GM12872 (cell line): ENCODE measurements around the gene DNMT3B.

Experiments
- CTCF ChIP-seq: IDR thresholded peaks from 3 replicates; pipeline ENCODE4 v1.5.1; 2011; ENCODE audit warnings: low read depth, mild to moderate bottlenecking, low read length, moderate library complexity; ENCODE audit not compliant: insufficient read depth

The DNMT3B gene

GRCh38 chr20:32772046-32772445 is 9.9 kb downstream of the DNMT3B start:
- TF ChIP-seq CTCF = no peak

GRCh38 chr20:32773223-32773622 is 11.0 kb downstream of the DNMT3B start:
- no peak for TF ChIP-seq CTCF

- no peak for TF ChIP-seq CTCF
Measured at GRCh38 chr20:32773855-32774254, 11.7 kb downstream of the DNMT3B start.

GRCh38 chr20:32775336-32775991 is 13.3 kb downstream of the DNMT3B start:
- TF ChIP-seq CTCF = no peak

- TF ChIP-seq CTCF = no peak
Measured at GRCh38 chr20:32777177-32777956, 15.2 kb downstream of the DNMT3B start.

GRCh38 chr20:32779500-32780211 is 17.5 kb downstream of the DNMT3B start:
- TF ChIP-seq CTCF = no peak

GRCh38 chr20:32780278-32780677 is 18.1 kb downstream of the DNMT3B start:
- no peak for TF ChIP-seq CTCF
